ENCODE results near the gene CDKN2B-AS1.

Gene CDKN2B-AS1

DNA sequence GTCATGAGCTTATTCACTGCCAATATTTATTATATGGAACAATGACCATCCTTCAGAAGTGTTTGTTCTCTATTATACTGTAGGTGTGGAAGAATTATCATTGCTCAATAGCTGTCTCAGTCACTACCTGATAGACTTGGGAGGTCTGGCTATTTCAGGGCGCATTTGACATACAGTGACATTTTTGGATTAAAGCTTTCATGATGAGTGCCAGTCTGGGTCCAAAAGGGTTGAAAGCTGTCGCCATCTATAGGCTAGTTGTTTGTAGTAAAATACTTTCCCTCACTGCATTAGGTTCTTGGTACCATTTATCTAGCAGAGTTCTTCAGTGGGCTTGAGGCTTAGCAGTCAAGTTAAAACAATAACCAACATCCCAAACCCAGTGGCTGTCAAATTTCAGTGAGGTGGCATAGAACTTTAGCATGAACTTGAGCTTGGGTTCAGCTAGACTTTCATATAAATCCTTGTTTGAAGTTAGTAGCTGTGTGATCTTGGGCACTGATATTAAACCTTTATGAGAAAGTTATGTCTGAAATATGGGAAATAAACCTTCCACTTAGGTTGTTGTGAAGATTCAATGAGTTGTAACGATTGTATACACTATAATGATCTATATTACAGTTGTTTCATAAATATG is 125.0 kb downstream of the CDKN2B-AS1 start:
- TF ChIP-seq, protein P1, sequence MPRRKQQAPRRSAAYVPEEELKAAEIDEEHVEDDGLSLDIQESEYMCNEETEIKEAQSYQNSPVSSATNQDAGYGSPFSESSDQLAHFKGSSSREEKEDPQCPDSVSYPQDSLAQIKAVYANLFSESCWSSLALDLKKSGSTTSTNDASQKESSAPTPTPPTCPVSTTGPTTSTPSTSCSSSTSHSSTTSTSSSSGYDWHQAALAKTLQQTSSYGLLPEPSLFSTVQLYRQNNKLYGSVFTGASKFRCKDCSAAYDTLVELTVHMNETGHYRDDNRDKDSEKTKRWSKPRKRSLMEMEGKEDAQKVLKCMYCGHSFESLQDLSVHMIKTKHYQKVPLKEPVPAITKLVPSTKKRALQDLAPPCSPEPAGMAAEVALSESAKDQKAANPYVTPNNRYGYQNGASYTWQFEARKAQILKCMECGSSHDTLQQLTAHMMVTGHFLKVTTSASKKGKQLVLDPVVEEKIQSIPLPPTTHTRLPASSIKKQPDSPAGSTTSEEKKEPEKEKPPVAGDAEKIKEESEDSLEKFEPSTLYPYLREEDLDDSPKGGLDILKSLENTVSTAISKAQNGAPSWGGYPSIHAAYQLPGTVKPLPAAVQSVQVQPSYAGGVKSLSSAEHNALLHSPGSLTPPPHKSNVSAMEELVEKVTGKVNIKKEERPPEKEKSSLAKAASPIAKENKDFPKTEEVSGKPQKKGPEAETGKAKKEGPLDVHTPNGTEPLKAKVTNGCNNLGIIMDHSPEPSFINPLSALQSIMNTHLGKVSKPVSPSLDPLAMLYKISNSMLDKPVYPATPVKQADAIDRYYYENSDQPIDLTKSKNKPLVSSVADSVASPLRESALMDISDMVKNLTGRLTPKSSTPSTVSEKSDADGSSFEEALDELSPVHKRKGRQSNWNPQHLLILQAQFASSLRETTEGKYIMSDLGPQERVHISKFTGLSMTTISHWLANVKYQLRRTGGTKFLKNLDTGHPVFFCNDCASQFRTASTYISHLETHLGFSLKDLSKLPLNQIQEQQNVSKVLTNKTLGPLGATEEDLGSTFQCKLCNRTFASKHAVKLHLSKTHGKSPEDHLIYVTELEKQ (tag by site-specific recombination; IDR thresholded peaks at IDR 0.05; ENCODE audit: borderline replicate concordance), result no peak
- peak; percentile 72 for TF ChIP-seq ZNF654 (tag by site-specific recombination; IDR thresholded peaks at IDR 0.05; ENCODE audit: low read depth)
- Histone ChIP-seq H3K4me1 (ENCODE audit: control insufficient read depth, insufficient read depth, low read length) (peaks cover 14% of the 10 kb centered on the region; the same call in 1 of the 2 replicates), H3K27ac (ENCODE audit: extremely low read depth, low read depth, low read length) (no peak overlapping the region), H3K36me3 (ENCODE audit: control insufficient read depth in 2 of 2, insufficient read depth in 1 of 2, low read length in 2 of 2) (no peaks in the 10 kb centered on the region), H3K9me3 (ENCODE audit: control insufficient read depth, insufficient read depth, low read depth, low read length) (no peaks in the 10 kb centered on the region), H3K4me3 (ENCODE audit: low read depth, low read length) (no peak overlapping the region)
- POLR2A ChIA-PET, result interaction anchor here (1.0 to 4.4 kb wide), 4 partner anchors 12 to 127 kb away, joined by 3 to 55 read pairs (median 4); partner anchors contain the start of genes CDKN2A, CDKN2B and CDKN2B-AS1
- CTCF ChIA-PET, result interaction anchor here (0.5 to 5.4 kb wide), 37 partner anchors 11 to 307 kb away, joined by 3 to 70 read pairs (median 4); partner anchors contain the start of genes CDKN2A, CDKN2B and CDKN2B-AS1

DNA sequence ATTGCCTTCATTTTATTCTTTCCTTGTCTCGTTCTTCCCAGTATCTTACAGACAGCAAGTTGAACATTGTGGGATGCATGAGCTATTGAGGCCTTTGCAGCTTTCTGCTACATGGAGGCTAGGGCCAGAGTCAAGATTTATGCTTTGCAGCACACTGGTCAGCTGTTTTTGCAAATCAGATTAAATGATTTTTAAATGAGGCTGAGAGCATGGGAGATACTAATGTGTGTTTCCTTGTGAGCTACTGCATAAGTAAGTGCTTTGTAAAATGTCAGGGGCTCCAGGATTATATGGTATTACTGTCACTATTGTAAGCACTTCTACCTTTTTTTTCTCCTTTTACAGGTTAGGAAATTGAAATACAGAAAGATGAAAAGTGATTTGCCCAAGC is 125.6 kb downstream of the CDKN2B-AS1 start:
- POLR2A ChIA-PET, result interaction anchor here (0.7 to 4.4 kb wide), 3 partner anchors 112 to 128 kb away, joined by 3 to 55 read pairs (median 4); partner anchors contain the start of genes CDKN2A, CDKN2B and CDKN2B-AS1
- CTCF ChIA-PET, result interaction anchor here (0.6 to 5.4 kb wide), 36 partner anchors 11 to 307 kb away, joined by 3 to 70 read pairs (median 4); partner anchors contain the start of genes CDKN2A, CDKN2B and CDKN2B-AS1
- Histone ChIP-seq H3K9me3 (ENCODE audit: control insufficient read depth, insufficient read depth, low read depth, low read length) (no peaks in the 10 kb centered on the region), H3K4me1 (ENCODE audit: control insufficient read depth, insufficient read depth, low read length) (peaks cover 16% of the 10 kb centered on the region; the same call in 1 of the 2 replicates), H3K27ac (ENCODE audit: extremely low read depth, low read depth, low read length) (no peak overlapping the region), H3K4me3 (ENCODE audit: low read depth, low read length) (no peak overlapping the region), H3K36me3 (ENCODE audit: control insufficient read depth in 2 of 2, insufficient read depth in 1 of 2, low read length in 2 of 2) (no peaks in the 10 kb centered on the region)
- TF ChIP-seq HOXA7 (CRISPR knock-in tag; IDR thresholded peaks at IDR 0.05; ENCODE audit: borderline replicate concordance) (no peak), SP3 (tag by site-specific recombination; IDR thresholded peaks at IDR 0.05) (no peak), ZNF501 (tag by site-specific recombination; IDR thresholded peaks at IDR 0.05) (no peak), ZNF596 (tag by site-specific recombination; IDR thresholded peaks at IDR 0.05) (no peak), ZNF426 (tag by site-specific recombination; IDR thresholded peaks at IDR 0.05) (no peak), ZNF174 (tag by site-specific recombination; IDR thresholded peaks at IDR 0.05) (no peak), ZNF19 (tag by site-specific recombination; IDR thresholded peaks at IDR 0.05; ENCODE audit: low read depth) (no peak), ZFP41 (tag by site-specific recombination; IDR thresholded peaks at IDR 0.05; ENCODE audit: borderline replicate concordance) (no peak), ZNF202 (tag by site-specific recombination; IDR thresholded peaks at IDR 0.05; ENCODE audit: borderline replicate concordance) (no peak), YY2 (tag by site-specific recombination; IDR thresholded peaks at IDR 0.05) (no peak), GLI2 (tag by site-specific recombination; IDR thresholded peaks at IDR 0.05; ENCODE audit: borderline replicate concordance, low read depth) (no peak), ZNF10 (tag by site-specific recombination; IDR thresholded peaks at IDR 0.05) (no peak), ZIC2 (tag by site-specific recombination; IDR thresholded peaks at IDR 0.05) (no peak), ZNF433 (tag by site-specific recombination; IDR thresholded peaks at IDR 0.05; ENCODE audit: low read depth) (no peak), KLF1 (tag by site-specific recombination; IDR thresholded peaks at IDR 0.05) (no peak)
- TF ChIP-seq, protein P2, sequence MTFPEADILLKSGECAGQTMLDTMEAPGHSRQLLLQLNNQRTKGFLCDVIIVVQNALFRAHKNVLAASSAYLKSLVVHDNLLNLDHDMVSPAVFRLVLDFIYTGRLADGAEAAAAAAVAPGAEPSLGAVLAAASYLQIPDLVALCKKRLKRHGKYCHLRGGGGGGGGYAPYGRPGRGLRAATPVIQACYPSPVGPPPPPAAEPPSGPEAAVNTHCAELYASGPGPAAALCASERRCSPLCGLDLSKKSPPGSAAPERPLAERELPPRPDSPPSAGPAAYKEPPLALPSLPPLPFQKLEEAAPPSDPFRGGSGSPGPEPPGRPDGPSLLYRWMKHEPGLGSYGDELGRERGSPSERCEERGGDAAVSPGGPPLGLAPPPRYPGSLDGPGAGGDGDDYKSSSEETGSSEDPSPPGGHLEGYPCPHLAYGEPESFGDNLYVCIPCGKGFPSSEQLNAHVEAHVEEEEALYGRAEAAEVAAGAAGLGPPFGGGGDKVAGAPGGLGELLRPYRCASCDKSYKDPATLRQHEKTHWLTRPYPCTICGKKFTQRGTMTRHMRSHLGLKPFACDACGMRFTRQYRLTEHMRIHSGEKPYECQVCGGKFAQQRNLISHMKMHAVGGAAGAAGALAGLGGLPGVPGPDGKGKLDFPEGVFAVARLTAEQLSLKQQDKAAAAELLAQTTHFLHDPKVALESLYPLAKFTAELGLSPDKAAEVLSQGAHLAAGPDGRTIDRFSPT (tag by site-specific recombination; IDR thresholded peaks at IDR 0.05), result no peak
